Subcutaneous abdominal adipose tissue (tissue), 5 donors: Measurements from ENCODE around the gene STARD10.

Experiments used
- H3K27ac ChIP-seq: one replicate; pipeline ENCODE4 v1.7.0; 2013; ENCODE audit warnings: low read depth, mild to moderate bottlenecking, inconsistent platforms, low read length, moderate library complexity
- H3K27me3 ChIP-seq, 5 donors: one replicate each; pipeline ENCODE4 v1.7.0; 2013; ENCODE audit warnings: low read length in 5 of 5, inconsistent platforms in 1 of 5; ENCODE audit not compliant: control insufficient read depth in 5 of 5, insufficient read depth in 4 of 5
- H3K36me3 ChIP-seq, 5 donors: one replicate each; pipeline ENCODE4 v1.7.0; 2013; ENCODE audit warnings: low read length in 5 of 5; ENCODE audit not compliant: control insufficient read depth in 5 of 5, insufficient read depth in 5 of 5
- H3K4me1 ChIP-seq, 5 donors: one replicate each; pipeline ENCODE4 v1.7.0; 2013; ENCODE audit warnings: low read length in 5 of 5, mild to moderate bottlenecking in 3 of 5, moderate library complexity in 1 of 5; ENCODE audit not compliant: control insufficient read depth in 5 of 5, insufficient read depth in 5 of 5
- H3K4me3 ChIP-seq, 5 donors: one replicate each; pipeline ENCODE4 v1.7.0; 2013; ENCODE audit warnings: low read length in 5 of 5, low read depth in 1 of 5
- H3K9ac ChIP-seq, 5 donors: one replicate each; pipeline ENCODE4 v1.7.0; 2013; ENCODE audit warnings: low read length in 5 of 5, mild to moderate bottlenecking in 4 of 5, moderate library complexity in 3 of 5
- H3K9me3 ChIP-seq, 5 donors: one replicate each; pipeline ENCODE4 v1.7.0; 2013; ENCODE audit warnings: low read length in 5 of 5; ENCODE audit not compliant: control insufficient read depth in 5 of 5
- donor health status: healthy.
- donor health status: healthy.
- donor health status: healthy.
- donor health status: healthy.
- donor health status: healthy.

The STARD10 gene

DNA sequence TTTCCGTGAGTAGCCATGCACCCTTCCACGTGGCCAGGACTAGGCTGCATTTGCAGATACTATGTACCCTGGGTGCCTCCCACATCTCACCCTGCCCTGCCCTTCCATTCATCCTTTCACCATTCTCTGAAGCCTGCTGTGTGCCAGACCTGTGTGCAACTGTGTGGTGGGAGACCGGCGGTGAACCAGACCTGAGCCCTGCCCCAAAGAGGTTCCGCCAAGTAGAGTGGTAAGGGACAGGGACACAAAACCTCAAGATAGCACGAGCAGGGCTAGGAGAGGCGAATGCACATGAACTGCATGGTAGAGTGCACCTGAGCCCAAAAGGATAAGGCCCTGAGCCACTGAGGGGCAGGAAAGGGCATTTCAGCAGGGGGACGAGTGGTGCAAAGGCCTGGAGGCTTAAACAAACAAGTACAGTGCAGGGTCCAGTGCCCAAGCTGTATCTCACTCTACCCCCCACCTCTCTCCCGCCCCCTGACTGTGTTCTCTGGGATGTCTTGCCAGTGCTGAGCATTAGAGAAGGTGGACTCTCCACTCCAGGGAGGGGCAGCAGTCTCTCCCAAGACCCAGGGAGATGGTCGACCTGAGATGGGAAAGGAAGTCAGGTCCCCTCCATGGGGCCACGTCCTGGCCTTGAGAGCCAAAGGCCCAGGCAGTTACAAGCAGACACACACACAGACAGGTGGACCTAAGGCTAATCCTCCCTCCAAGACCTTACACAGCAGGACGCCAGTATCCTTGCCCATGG is 27.5 kb downstream of the STARD10 start:
- Histone ChIP-seq H3K4me3 (no peak overlapping the region), H3K36me3 (no peaks in the 10 kb centered on the region), H3K4me1 (peaks cover 0 to 3% (median 0%) of the 10 kb centered on the region in 5 donors), H3K9me3 (no peaks in the 10 kb centered on the region), H3K27ac (no peak overlapping the region), H3K27me3 (no peaks in the 10 kb centered on the region), H3K9ac (no peak overlapping the region)

DNA sequence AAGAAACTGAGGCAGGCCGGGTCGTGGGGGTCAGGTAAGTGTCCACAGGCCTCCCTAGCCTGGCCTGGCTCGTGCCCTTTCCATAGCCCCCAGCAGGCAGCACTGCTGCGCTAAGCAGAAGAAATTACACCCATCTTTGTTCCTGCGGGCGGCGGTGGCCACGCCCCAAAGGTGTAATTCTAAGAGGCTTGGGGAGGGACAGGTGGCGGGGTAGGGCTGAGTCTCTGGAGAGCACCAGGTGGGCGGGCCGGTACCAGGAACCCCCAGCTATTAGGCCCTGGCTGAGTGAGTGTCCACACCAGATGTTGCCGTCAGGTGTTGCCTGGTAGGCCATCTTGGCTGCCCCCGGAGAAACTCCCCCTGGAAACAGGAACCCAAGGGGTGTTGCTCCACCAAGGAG is 29.3 kb downstream of the STARD10 start:
- Histone ChIP-seq H3K27ac (no peak overlapping the region), H3K9me3 (no peaks in the 10 kb centered on the region), H3K27me3 (no peaks in the 10 kb centered on the region), H3K4me1 (peaks cover 0 to 3% (median 0%) of the 10 kb centered on the region in 5 donors), H3K9ac (no peak overlapping the region), H3K36me3 (no peaks in the 10 kb centered on the region), H3K4me3 (no peak overlapping the region)

GRCh38 chr11:72763823-72764222 is 30.0 kb downstream of the STARD10 start:
- Histone ChIP-seq H3K9me3 (no peaks in the 10 kb centered on the region), H3K4me1 (peaks cover 0 to 10% (median 0%) of the 10 kb centered on the region in 5 donors), H3K27me3 (no peaks in the 10 kb centered on the region), H3K9ac (no peak overlapping the region), H3K4me3 (no peak overlapping the region), H3K36me3 (peaks cover 0 to 2% (median 0%) of the 10 kb centered on the region in 5 donors), H3K27ac (no peak overlapping the region)

GRCh38 chr11:72762641-72763304 is 31.1 kb downstream of the STARD10 start:
- Histone ChIP-seq H3K27ac (no peak overlapping the region), H3K9ac (no peak overlapping the region), H3K27me3 (no peaks in the 10 kb centered on the region), H3K36me3 (peaks cover 0 to 4% (median 0%) of the 10 kb centered on the region in 5 donors), H3K4me1 (peaks cover 0 to 14% (median 0%) of the 10 kb centered on the region in 5 donors), H3K4me3 (no peak overlapping the region), H3K9me3 (no peaks in the 10 kb centered on the region)

DNA sequence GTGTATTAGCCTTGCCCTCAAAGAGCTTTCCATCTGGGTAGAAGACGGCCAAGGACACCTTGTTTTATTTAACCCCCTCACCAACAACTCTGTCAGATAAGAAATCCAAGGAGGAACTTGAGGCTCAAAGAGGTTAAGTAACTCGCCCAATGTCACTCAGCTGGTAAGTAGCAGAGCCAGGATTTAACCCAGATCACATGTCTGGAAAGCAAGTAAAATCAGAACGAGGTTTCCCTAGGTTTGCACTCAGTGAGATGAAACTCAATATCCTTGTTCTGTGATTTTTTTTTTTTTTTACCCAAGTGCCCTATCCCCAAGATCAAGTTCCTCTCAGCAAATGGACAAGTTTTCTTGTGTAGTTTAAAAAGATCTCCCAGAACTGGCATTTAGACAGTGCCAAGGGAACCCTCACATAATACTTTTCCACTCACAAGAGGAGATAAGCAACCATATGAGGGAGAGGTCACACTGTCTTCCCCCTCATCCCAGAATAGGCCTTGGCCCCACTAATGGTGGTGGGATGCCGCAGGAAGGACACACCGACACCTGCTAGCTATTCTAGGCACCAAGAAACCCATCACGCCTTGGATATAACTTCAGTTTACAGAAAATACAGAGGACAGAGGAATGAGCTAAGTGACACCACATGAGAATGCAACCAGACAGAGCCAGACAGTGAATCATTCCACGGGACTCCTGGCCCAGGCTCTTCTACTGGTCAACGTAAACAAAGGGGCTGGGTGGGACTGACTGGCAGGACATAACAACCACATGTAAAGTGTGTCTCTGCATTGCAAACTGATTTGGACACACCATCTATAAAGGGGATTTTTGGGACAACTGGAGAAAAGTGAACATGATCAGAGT is 33.1 kb downstream of the STARD10 start:
- no peak overlapping the region for H3K4me3 ChIP-seq
- no peaks in the 10 kb centered on the region for H3K9me3 ChIP-seq
- H3K4me1 ChIP-seq, result peaks cover 0 to 14% (median 0%) of the 10 kb centered on the region in 5 donors
- no peaks in the 10 kb centered on the region for H3K27me3 ChIP-seq
- H3K27ac ChIP-seq, result no peak overlapping the region
- H3K36me3 ChIP-seq, result peaks cover 0 to 9% (median 6%) of the 10 kb centered on the region in 5 donors
- H3K9ac ChIP-seq, result no peak overlapping the region

GRCh38 chr11:72759468-72759985 is 34.3 kb downstream of the STARD10 start:
- Histone ChIP-seq H3K4me3 (no peak overlapping the region), H3K9me3 (no peaks in the 10 kb centered on the region), H3K4me1 (peaks cover 0 to 14% (median 0%) of the 10 kb centered on the region in 5 donors), H3K27ac (no peak overlapping the region), H3K27me3 (no peaks in the 10 kb centered on the region), H3K9ac (no peak overlapping the region), H3K36me3 (peaks cover 0 to 9% (median 6%) of the 10 kb centered on the region in 5 donors)

DNA sequence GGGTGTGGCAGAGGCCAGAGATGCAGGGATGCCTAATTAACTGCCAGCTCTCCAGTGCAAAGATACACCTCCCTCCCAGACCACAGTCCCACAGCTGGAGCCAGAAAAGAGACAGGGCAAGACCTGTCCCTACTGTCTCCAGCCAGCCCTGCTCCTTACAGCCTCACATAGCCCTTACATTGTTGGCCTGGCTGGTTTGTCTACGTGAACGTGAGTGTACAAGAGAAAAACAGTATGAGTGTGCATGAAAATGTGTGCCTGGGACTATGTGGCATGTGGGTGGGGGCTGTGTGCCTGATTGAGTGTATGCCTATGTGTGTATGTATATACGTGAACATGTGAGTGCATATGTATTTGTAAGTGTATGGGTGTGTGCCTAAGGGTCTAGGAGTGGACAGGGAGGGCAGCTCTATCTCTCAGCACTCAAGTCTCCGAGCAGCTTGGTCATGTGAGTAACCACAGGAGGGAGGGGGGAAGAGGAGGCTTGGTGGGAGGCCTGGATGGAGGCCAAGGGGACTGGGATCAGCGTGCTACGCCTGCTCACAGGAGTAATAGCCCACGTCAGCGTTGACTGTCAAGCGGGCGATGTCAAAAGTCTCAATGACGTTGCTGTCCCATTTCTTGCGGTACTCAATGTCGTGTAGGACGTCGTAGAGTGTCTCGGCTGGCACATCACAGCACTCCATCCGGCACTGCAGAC is 35.0 kb downstream of the STARD10 start:
- H3K27ac ChIP-seq, result no peak overlapping the region
- H3K9me3 ChIP-seq, result no peaks in the 10 kb centered on the region
- H3K27me3 ChIP-seq, result no peaks in the 10 kb centered on the region
- peaks cover 0 to 14% (median 0%) of the 10 kb centered on the region in 5 donors for H3K4me1 ChIP-seq
- H3K36me3 ChIP-seq, result peaks cover 0 to 9% (median 6%) of the 10 kb centered on the region in 5 donors
- no peak overlapping the region for H3K4me3 ChIP-seq
- H3K9ac ChIP-seq, result no peak overlapping the region

DNA sequence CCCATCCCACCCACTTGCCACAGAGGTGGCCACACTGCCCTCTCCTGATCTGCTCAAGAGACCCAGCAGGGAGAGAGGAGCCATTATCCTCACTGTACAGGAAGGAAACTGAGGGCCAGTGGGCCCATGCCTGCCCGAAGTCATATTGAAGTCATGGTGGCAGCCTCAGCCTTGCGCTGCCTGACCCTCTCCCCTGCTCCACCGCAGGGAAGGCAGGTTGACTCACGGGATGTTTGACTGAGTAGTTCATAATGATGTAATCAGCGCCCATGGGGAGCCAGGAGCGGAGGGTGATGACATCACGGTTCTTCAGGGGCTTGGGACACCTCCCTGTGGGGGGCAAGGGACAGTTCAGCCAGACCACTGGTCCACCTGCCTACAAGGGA is 35.5 kb downstream of the STARD10 start:
- Histone ChIP-seq H3K27ac (no peak overlapping the region), H3K27me3 (no peaks in the 10 kb centered on the region), H3K9ac (no peak overlapping the region), H3K9me3 (no peaks in the 10 kb centered on the region), H3K4me1 (peaks cover 0 to 16% (median 2%) of the 10 kb centered on the region in 5 donors), H3K4me3 (no peak overlapping the region), H3K36me3 (peaks cover 0 to 9% (median 6%) of the 10 kb centered on the region in 5 donors)

DNA sequence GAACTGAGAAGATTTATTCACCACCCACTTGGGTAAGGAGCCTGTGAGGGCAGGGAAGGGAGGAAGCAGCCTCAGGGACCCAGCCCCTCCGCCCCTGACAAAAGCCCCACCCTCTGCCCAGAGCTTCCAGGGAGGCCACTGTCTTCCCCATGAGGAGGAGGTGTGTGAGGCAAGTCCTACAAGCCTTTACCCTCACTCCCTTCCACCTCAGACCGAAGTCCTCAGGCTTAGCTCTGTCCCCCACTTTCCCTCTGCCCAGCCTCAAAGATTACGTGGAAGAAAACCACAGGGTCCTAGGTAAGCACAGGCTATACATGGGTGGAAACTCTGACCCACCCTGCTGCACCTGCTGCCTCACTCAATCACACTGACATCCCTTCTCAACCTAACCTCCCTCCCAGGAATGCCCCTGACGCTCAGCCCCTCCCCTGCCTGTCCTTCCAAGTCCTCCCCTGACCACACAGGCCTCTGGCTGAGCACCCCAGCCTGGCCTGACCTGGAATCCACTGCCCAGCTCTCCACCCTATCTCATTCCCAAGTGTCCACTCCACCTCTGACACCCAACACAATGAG is 38.0 kb downstream of the STARD10 start:
- Histone ChIP-seq H3K36me3 (peaks cover 0 to 9% (median 6%) of the 10 kb centered on the region in 5 donors), H3K4me3 (no peak overlapping the region), H3K9me3 (no peaks in the 10 kb centered on the region), H3K9ac (no peak overlapping the region), H3K27me3 (no peaks in the 10 kb centered on the region), H3K27ac (no peak overlapping the region), H3K4me1 (peaks cover 3 to 38% (median 23%) of the 10 kb centered on the region in 5 donors)
